Caco-2 (cell line): ENCODE data around the gene PHF11. TPM values are rescaled to one million over a fixed set of nuclear protein-coding genes. Genes with fewer than 3 reads are reported as not detected.

Experiments
- BruUV-seq: library from RNA; stranded (reverse); fragments of 400-500 nt; replicated peaks from 2 replicates; lab custom pipeline; 2021; lab: Mats Ljungman, UMichigan
- CTCF ChIA-PET: fragments of 300-600 bp; sonication (Branson Sonifier 250); formaldehyde crosslinking; loops from one replicate; lab custom pipeline; 2022; ENCODE audit warnings: antibody characterized with exemption; lab: Charles Lee
- POLR2A ChIA-PET: fragments of 300-600 bp; sonication (Branson Sonifier 250); formaldehyde crosslinking; loops from one replicate; lab custom pipeline; 2022; ENCODE audit warnings: antibody characterized with exemption; lab: Charles Lee
- DNase-seq, 2 experiments: peaks; one replicate each; pipeline versions ENCODE4 v3.0.0 to v3.0.0-alpha.2; 2020 to 2022
- H3K27me3 ChIP-seq: replicated peaks from 2 replicates; pipeline ENCODE4 v1.6.0; 2011; ENCODE audit warnings: low read length; ENCODE audit not compliant: control insufficient read depth, insufficient read depth
- H3K36me3 ChIP-seq: 2 replicates; pipeline ENCODE4 v1.5.1; 2011; ENCODE audit warnings: low read length; ENCODE audit not compliant: control insufficient read depth, insufficient read depth
- H3K4me1 ChIP-seq: fragments of 250-450 bp; sonication (Bioruptor Pico); 2 replicates; pipeline ENCODE4 v1.5.1; 2020; ENCODE audit warnings: mild to moderate bottlenecking
- H3K4me3 ChIP-seq: 2 replicates; pipeline ENCODE4 v1.5.1; 2011; ENCODE audit warnings: low read depth, mild to moderate bottlenecking, control low read depth, low read length
- H3K9me3 ChIP-seq: fragments of 250-450 bp; sonication (Bioruptor Pico); 2 replicates; pipeline ENCODE4 v1.5.1; 2020; ENCODE audit warnings: mild to moderate bottlenecking, moderate library complexity
- H3K27ac Mint-ChIP-seq: one replicate; pipeline ENCODE4 v1.8.0; 2022; ENCODE audit warnings: mixed read lengths; ENCODE audit not compliant: unreplicated experiment
- H3K27me3 Mint-ChIP-seq: one replicate; pipeline ENCODE4 v1.8.0; 2022; ENCODE audit warnings: mixed read lengths; ENCODE audit not compliant: insufficient read depth, unreplicated experiment
- H3K36me3 Mint-ChIP-seq: one replicate; pipeline ENCODE4 v1.8.0; 2022; ENCODE audit warnings: mild to moderate bottlenecking, mixed read lengths; ENCODE audit not compliant: insufficient read depth, unreplicated experiment
- H3K4me1 Mint-ChIP-seq: one replicate; pipeline ENCODE4 v1.8.0; 2022; ENCODE audit warnings: low read depth, mixed read lengths; ENCODE audit not compliant: unreplicated experiment
- H3K4me3 Mint-ChIP-seq: one replicate; pipeline ENCODE4 v1.8.0; 2022; ENCODE audit warnings: mild to moderate bottlenecking, moderate library complexity, mixed read lengths; ENCODE audit not compliant: unreplicated experiment
- H3K9me3 Mint-ChIP-seq: one replicate; pipeline ENCODE4 v1.8.0; 2022; ENCODE audit warnings: mixed read lengths; ENCODE audit not compliant: unreplicated experiment
- intact Hi-C: fragments of 100-400 bp; cut with micrococcal nuclease; formaldehyde crosslinking; loops from one replicate; pipeline ENCODE4 v1.10.0; 2022; ENCODE audit not compliant: unreplicated experiment
- total RNA-seq: library from RNA; stranded (reverse); gene quantifications from 2 replicates; pipeline ENCODE4 v1.2.3, GENCODE V29; 2022
- TF ChIP-seq, protein P1 (sequence below), 2 experiments: fragments of 200-600 bp in 1 of 2; IDR thresholded peaks; 1 replicate in 1 of 2; 2 replicates in 1 of 2; pipeline versions ENCODE4 v1.5.1 to v1.8.0; 2011 to 2022; ENCODE audit warnings: antibody characterized with exemption in 1 of 2, control low read depth in 1 of 2, inconsistent platforms in 1 of 2, low read depth in 1 of 2, low read length in 1 of 2, mild to moderate bottlenecking in 1 of 2, moderate library complexity in 1 of 2; ENCODE audit not compliant: insufficient read depth in 1 of 2, severe bottlenecking in 1 of 2, unreplicated experiment in 1 of 2

PHF11 gene
- total RNA-seq, 1 experiment from 2014 or later, result 1.8 TPM

DNA sequence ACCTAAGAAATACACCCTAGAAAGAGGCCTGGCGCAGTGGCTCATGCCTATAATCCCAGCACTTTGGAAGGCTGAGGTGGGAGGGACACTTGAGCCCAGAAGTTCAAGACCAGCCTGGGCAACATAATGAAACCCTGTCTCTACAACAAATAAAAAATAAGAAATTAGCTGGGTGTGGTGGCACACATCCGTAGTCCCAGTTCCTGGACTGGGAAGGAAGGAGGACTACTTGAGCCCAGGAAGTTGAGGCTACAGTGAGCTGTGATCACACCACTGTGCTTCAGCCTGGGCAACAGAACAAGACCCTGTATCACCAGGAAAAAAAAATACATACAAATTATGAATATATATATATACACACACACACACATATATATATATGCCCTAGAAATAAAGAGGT, 42.7 kb downstream of the PHF11 start:
- H3K27me3 ChIP-seq, result no peaks in the 10 kb centered on the region
- no peaks in the 10 kb centered on the region for H3K9me3 Mint-ChIP-seq
- ChIA-PET CTCF (no interaction called here), POLR2A (no interaction called here)
- H3K4me3 Mint-ChIP-seq, result no peak overlapping the region
- H3K36me3 ChIP-seq, result no peaks in the 10 kb centered on the region; the same call in none of the 2 replicates
- no peak for DNase-seq
- H3K9me3 ChIP-seq, result no peaks in the 10 kb centered on the region
- H3K4me3 ChIP-seq, result no peak overlapping the region
- H3K27ac Mint-ChIP-seq, result no peak overlapping the region
- no peaks in the 10 kb centered on the region for H3K4me1 Mint-ChIP-seq
- no peaks in the 10 kb centered on the region for H3K4me1 ChIP-seq
- no TSS peak for BruUV-seq
- no peaks in the 10 kb centered on the region for H3K27me3 Mint-ChIP-seq
- peaks cover 19% of the 10 kb centered on the region for H3K36me3 Mint-ChIP-seq
- intact Hi-C loops, result no loop called here
- TF ChIP-seq, protein P1, sequence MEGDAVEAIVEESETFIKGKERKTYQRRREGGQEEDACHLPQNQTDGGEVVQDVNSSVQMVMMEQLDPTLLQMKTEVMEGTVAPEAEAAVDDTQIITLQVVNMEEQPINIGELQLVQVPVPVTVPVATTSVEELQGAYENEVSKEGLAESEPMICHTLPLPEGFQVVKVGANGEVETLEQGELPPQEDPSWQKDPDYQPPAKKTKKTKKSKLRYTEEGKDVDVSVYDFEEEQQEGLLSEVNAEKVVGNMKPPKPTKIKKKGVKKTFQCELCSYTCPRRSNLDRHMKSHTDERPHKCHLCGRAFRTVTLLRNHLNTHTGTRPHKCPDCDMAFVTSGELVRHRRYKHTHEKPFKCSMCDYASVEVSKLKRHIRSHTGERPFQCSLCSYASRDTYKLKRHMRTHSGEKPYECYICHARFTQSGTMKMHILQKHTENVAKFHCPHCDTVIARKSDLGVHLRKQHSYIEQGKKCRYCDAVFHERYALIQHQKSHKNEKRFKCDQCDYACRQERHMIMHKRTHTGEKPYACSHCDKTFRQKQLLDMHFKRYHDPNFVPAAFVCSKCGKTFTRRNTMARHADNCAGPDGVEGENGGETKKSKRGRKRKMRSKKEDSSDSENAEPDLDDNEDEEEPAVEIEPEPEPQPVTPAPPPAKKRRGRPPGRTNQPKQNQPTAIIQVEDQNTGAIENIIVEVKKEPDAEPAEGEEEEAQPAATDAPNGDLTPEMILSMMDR (IDR thresholded peaks at IDR 0.05; ENCODE audit: insufficient read depth in 1 of 2, low read depth in 1 of 2, low read length in 1 of 2, severe bottlenecking in 1 of 2, unreplicated experiment in 1 of 2), result no peak

GRCh38 chr13:49539313-49539712, 43.6 kb downstream of the PHF11 start:
- intact Hi-C loops, result no loop called here
- H3K36me3 Mint-ChIP-seq, result peaks cover 10% of the 10 kb centered on the region
- TF ChIP-seq, protein P1 (IDR thresholded peaks at IDR 0.05; ENCODE audit: insufficient read depth in 1 of 2, low read depth in 1 of 2, low read length in 1 of 2, severe bottlenecking in 1 of 2, unreplicated experiment in 1 of 2), result no peak

DNA sequence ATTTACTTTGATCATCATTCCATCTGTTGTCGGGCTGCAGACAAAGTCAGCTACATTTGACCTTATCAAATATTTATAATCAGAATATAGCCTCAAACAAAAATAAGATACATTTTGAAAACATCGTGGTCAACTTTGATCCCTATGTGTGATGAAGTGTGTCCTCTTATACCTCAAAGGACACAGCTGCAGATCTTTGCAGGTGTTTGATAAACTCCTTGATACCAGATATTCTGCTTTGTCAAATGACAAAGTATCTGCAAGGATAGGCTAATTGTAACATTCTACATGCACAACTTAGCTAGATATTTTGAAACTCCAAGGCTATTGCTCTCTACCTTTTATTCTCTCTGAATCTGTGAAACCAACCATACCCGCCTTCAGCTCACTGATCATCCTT, 44.0 kb downstream of the PHF11 start:
- no peak for DNase-seq
- Mint-ChIP-seq H3K27ac (no peak overlapping the region), H3K9me3 (no peaks in the 10 kb centered on the region), H3K36me3 (peaks cover 8% of the 10 kb centered on the region), H3K4me3 (no peak overlapping the region), H3K27me3 (no peaks in the 10 kb centered on the region), H3K4me1 (no peaks in the 10 kb centered on the region)
- POLR2A ChIA-PET, result no interaction called here
- H3K36me3 ChIP-seq, result no peaks in the 10 kb centered on the region; the same call in none of the 2 replicates
- intact Hi-C loops, result no loop called here
- TF ChIP-seq, protein P1 (IDR thresholded peaks at IDR 0.05; ENCODE audit: insufficient read depth in 1 of 2, low read depth in 1 of 2, low read length in 1 of 2, severe bottlenecking in 1 of 2, unreplicated experiment in 1 of 2), result no peak
- no TSS peak for BruUV-seq
- CTCF ChIA-PET, result no interaction called here
- no peaks in the 10 kb centered on the region for H3K4me1 ChIP-seq
- H3K9me3 ChIP-seq, result no peaks in the 10 kb centered on the region
- H3K27me3 ChIP-seq, result no peaks in the 10 kb centered on the region
- H3K4me3 ChIP-seq, result no peak overlapping the region

More at GRCh38 chr13:49539313-49539712, 43.6 kb downstream of the PHF11 start:
- Histone ChIP-seq H3K9me3 (no peaks in the 10 kb centered on the region), H3K4me3 (no peak overlapping the region), H3K36me3 (no peaks in the 10 kb centered on the region; the same call in none of the 2 replicates), H3K4me1 (no peaks in the 10 kb centered on the region), H3K27me3 (no peaks in the 10 kb centered on the region)
- no peak for DNase-seq
- CTCF ChIA-PET, result no interaction called here
- H3K4me3 Mint-ChIP-seq, result no peak overlapping the region
- BruUV-seq, result no TSS peak
- H3K9me3 Mint-ChIP-seq, result no peaks in the 10 kb centered on the region
- no peaks in the 10 kb centered on the region for H3K27me3 Mint-ChIP-seq
- H3K27ac Mint-ChIP-seq, result no peak overlapping the region
- no peaks in the 10 kb centered on the region for H3K4me1 Mint-ChIP-seq
- POLR2A ChIA-PET, result no interaction called here
